Heart left ventricle (tissue), 16 donors: Measurements from ENCODE around the gene PRR32. TPM values are rescaled to one million over a fixed set of nuclear protein-coding genes. Genes with fewer than 3 reads are reported as not detected.
"Not testable (repeated sequence)": the region's sequence is repeated elsewhere in the genome, so short reads cannot be mapped to it uniquely, and the experiment has no call there.

ENCODE experiments used
- ATAC-seq, 4 donors: fragments of 200-7000 bp; cut with Tn5 transposase; one replicate each; pipeline ENCODE4 v1.9.1; 2020 to 2022; ENCODE audit warnings: moderate library complexity in 4 of 4, mild to moderate bottlenecking in 3 of 4, moderate number of reproducible peaks in 1 of 4
- DNase-seq, 5 donors: peaks; one replicate each; pipeline ENCODE4 v3.0.0-alpha.2; 2020
- H3K27ac ChIP-seq, 12 donors: fragments of 200-600 bp; sonication (generic) in 4 of 12; one replicate each; pipeline versions ENCODE4 v1.5.0 to v1.8.0; 2016 to 2022; ENCODE audit warnings: mild to moderate bottlenecking in 2 of 12
- H3K27me3 ChIP-seq, 9 donors: fragments of 200-600 bp; sonication (generic) in 2 of 9; one replicate each; pipeline versions ENCODE4 v1.5.1 to v1.8.0; 2016 to 2022; ENCODE audit warnings: mild to moderate bottlenecking in 3 of 9
- H3K36me3 ChIP-seq, 9 donors: fragments of 200-600 bp; sonication (generic) in 2 of 9; one replicate each; pipeline versions ENCODE4 v1.5.0 to v1.8.0; 2018 to 2022; ENCODE audit warnings: mild to moderate bottlenecking in 2 of 9
- H3K4me1 ChIP-seq, 12 donors: fragments of 200-600 bp; sonication (generic) in 4 of 12; one replicate each; pipeline versions ENCODE4 v1.5.0 to v1.8.0; 2016 to 2022; ENCODE audit warnings: mild to moderate bottlenecking in 3 of 12
- H3K4me3 ChIP-seq, 12 donors: fragments of 200-600 bp; sonication (generic) in 4 of 12; one replicate each; pipeline versions ENCODE4 v1.5.0 to v1.8.0; 2017 to 2022; ENCODE audit warnings: mild to moderate bottlenecking in 9 of 12, moderate library complexity in 4 of 12
- H3K9me3 ChIP-seq, 12 donors: fragments of 200-600 bp; sonication (generic) in 4 of 12; one replicate each; pipeline versions ENCODE4 v1.5.0 to v1.8.0; 2016 to 2022; ENCODE audit warnings: mild to moderate bottlenecking in 1 of 12
- POLR2A ChIP-seq, 2 donors: fragments of 450-650 bp; IDR thresholded peaks; one replicate each; pipeline ENCODE4 v1.6.1; 2017; ENCODE audit warnings: antibody characterized with exemption in 2 of 2, mild to moderate bottlenecking in 2 of 2, moderate library complexity in 2 of 2
- WGBS, 4 donors: extraction: QIAGEN DNeasy Blood & Tissue Kit in 2 of 4; methylation state at CpG; one replicate each; pipeline versions ENCODE4 v1.1.5 to v1.1.7; 2013 to 2018; 5-methylcytosine and 5-hydroxymethylcytosine counted together
- intact Hi-C, 10 donors: fragments of 100-400 bp; cut with DNase I; formaldehyde crosslinking; loops; one replicate each; pipeline versions ENCODE4 v1.11.1 to v1.14.2; 2022
- long read RNA-seq, 3 donors: library from polyadenylated mRNA; unstranded; transcript quantifications; one replicate each; pipeline ENCODE4 v2.0.0, GENCODE V29; 2020 to 2021
- polyA plus RNA-seq, 2 donors: library from polyadenylated mRNA; stranded (reverse); fragments of 200-250 nt; gene quantifications; one replicate each; pipeline ENCODE4 v1.2.3, GENCODE V29; 2013
- total RNA-seq, 9 donors: library from RNA; depleted of rRNA in 2 of 9; stranded (reverse); fragments of >200 nt in 2 of 9; fragmentation: NEBNext Ultra II Directional in 3 of 9; extraction: Animal tissue kit (Norgen Biotek cat#: 25700) in 3 of 9; gene quantifications; one replicate each; pipeline versions ENCODE4 v1.1.0 to v1.2.4, GENCODE V29; 2016 to 2023
- TF ChIP-seq, protein P1 (sequence below), 12 donors: fragments of 200-600 bp; sonication (generic) in 4 of 12; IDR thresholded peaks; one replicate each; pipeline versions ENCODE4 v1.5.0 to v1.8.0; 2018 to 2022; ENCODE audit warnings: antibody characterized with exemption in 12 of 12, mild to moderate bottlenecking in 5 of 12
- donor health status: ischemic (EF 13 %, LVEDD 7.1; RV severe dilation, severe dysfunction).
- donor health status: healthy with polysubstance abuse.
- donor health status: DM: no; HTN: yes; CAD: no.
- donor health status: DM: no; HTN: no; CAD: no.
- donor health status: ischemic (EF 25% LVEDD 6.9; RV normal size, moderate dysfunction).
- donor health status: ischemic (EF 25% LVEDD 5.7; RV mildly dilated, moderate dysfunction).
- donor health status: healthy.
- donor health status: DM: yes; HTN: yes; CAD: no.
- donor health status: ischemic (EF 35%, LVEDD 5.7; RV mildly dilated, moderate dysfunction).
- donor health status: nonischemic (EF 11% LVEDD 7.7; RV severe dilation, severe dysfunction).
- donor health status: DM: yes; HTN: yes; CAD: no.
- donor health status: PGD.
- donor health status: ischemic (EF 29% LVEDD 5.4; RV normal size, mild dysfunction).
- donor health status: nonischemic (EF 23%, LVEDD 6.1; RV moderate dilation, normal function).

Gene PRR32, protein sequence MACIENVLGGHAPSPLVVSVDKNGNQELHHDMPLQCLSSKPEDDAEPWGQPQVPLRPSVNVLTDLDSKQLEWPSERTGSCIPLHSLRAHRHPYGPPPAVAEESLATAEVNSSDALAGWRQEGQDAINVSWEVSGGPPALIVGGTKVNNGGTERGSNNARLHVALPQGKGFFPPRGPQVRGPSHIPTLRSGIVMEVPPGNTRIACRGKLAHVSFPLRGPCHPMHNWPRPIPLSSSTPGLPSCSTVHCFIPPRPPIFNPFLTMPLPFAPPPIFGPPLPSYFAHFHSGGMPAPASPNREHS
- total RNA-seq: 1 to 10 TPM in 1 of 9 donors, under 1 TPM in 3, not detected in 5; 0.28 to 1.5 (median 0.55) TPM
- polyA plus RNA-seq: under 1 TPM in 1 of 2 donors, not detected in 1; 0.07 TPM
- long read RNA-seq, donor 1: 0 reads
- long read RNA-seq, donor 2: 0 reads
- long read RNA-seq, donor 3, partial matches to known transcripts: 1 of 2 reads
- long read RNA-seq, donor 3, other reads (novel, unspliced or antisense): 0 of 2 reads

- DNase-seq (no peak), ATAC-seq (no peak)
- no peaks in the 10 kb centered on the region for H3K27me3 ChIP-seq
- no peaks in the 10 kb centered on the region for H3K4me1 ChIP-seq
- no peaks in the 10 kb centered on the region for H3K36me3 ChIP-seq
- TF ChIP-seq, protein P1, sequence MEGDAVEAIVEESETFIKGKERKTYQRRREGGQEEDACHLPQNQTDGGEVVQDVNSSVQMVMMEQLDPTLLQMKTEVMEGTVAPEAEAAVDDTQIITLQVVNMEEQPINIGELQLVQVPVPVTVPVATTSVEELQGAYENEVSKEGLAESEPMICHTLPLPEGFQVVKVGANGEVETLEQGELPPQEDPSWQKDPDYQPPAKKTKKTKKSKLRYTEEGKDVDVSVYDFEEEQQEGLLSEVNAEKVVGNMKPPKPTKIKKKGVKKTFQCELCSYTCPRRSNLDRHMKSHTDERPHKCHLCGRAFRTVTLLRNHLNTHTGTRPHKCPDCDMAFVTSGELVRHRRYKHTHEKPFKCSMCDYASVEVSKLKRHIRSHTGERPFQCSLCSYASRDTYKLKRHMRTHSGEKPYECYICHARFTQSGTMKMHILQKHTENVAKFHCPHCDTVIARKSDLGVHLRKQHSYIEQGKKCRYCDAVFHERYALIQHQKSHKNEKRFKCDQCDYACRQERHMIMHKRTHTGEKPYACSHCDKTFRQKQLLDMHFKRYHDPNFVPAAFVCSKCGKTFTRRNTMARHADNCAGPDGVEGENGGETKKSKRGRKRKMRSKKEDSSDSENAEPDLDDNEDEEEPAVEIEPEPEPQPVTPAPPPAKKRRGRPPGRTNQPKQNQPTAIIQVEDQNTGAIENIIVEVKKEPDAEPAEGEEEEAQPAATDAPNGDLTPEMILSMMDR (IDR thresholded peaks at IDR 0.05): no peak
- TF ChIP-seq POLR2A (IDR thresholded peaks at IDR 0.05): no peak
- intact Hi-C loops: no loop called here
- H3K4me3 ChIP-seq: no peak within 1 kb of the TSS
- H3K27ac ChIP-seq: peak within 1 kb of the TSS in 4 of 12 donors; percentile 12 to 49 (median 28)
- H3K9me3 ChIP-seq: no peaks in the 10 kb centered on the region
These were observed at the start of gene PRR32 for GRCh38 chrX:126819429-126819828. Gene PRR32, plus strand, starts transcription at chrX:126819729. Its CDS starts 115 bp downstream, at chrX:126819844.

GRCh38 chrX:126770179-126770578 lies 49.4 kb upstream of the PRR32 start:
- no peak overlapping the region for H3K27ac ChIP-seq
- no peak for DNase-seq
- H3K4me1 ChIP-seq: no peaks in the 10 kb centered on the region
- no peaks in the 10 kb centered on the region for H3K9me3 ChIP-seq
- intact Hi-C loops: loop anchor here in 8 of 10 donors (2.0 to 10.0 kb wide), 4 partner anchors 262 to 269 kb away; no protein-coding TSS in a partner anchor
- H3K27me3 ChIP-seq: no peaks in the 10 kb centered on the region
- H3K36me3 ChIP-seq: no peaks in the 10 kb centered on the region
- H3K4me3 ChIP-seq: no peak overlapping the region
- peak in 1 of 4 donors; percentile 48 for ATAC-seq
- WGBS, 4 donors: 6 to 11% (median 9%) methylated on average over 5 of the region's 5 CpGs
- no peak for TF ChIP-seq POLR2A (IDR thresholded peaks at IDR 0.05)
- TF ChIP-seq, protein P1 (IDR thresholded peaks at IDR 0.05): peak in 11 of 12 donors; percentile 19 to 54 (median 41)

DNA sequence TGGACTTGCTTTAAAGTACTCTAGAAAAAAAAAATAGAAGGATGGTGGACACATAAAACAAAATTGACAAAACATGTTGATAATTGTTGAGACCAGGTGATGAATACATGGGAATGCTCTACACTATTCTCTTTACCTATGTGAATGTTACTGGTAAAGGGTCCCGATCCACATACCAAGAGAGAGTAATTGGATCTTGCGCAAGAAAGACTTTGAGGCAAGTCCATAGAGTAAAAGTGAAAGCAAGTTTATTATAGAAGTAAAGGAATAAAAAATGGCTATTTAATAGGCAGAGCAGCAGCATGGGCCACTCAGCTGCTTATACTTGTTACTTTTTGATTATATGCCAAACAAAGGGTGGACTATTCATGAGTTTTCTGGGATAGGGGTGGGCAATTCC lies 34.0 kb upstream of the PRR32 start:
- intact Hi-C loops: no loop called here
- 89 to 97% (median 94%) methylated on average over 2 of the region's 2 CpGs for WGBS, 4 donors
- Histone ChIP-seq H3K4me1 (no peaks in the 10 kb centered on the region), H3K27me3 (no peaks in the 10 kb centered on the region), H3K9me3 (no peaks in the 10 kb centered on the region), H3K4me3 (no peak overlapping the region), H3K27ac (no peak overlapping the region), H3K36me3 (no peaks in the 10 kb centered on the region)
- DNase-seq: no peak
- TF ChIP-seq, protein P1 (IDR thresholded peaks at IDR 0.05): no peak
- TF ChIP-seq POLR2A (IDR thresholded peaks at IDR 0.05): no peak
- ATAC-seq: no peak

DNA sequence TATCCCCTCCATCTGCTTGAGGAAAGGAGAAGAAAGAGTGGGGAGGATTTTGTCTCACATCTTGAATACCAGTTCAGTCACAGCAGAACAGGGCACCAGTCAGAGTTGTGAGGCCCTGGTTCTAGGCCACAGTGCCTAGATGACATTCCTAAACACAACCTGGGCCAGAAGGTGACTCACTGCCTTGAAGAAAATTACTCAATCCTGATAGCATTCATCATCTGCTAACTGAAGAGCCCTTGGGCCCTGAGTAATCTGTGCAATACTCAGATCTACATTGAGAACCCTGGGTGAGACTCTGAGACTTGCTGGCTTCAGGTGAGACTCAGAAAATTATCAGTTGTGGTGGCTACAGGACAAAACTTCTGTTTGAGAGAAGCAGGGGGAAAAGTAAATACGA lies 20.5 kb upstream of the PRR32 start:
- 50 to 89% (median 63%) methylated on average over 1 of the region's 1 CpG for WGBS, 4 donors
- Histone ChIP-seq H3K27me3 (no peaks in the 10 kb centered on the region), H3K36me3 (no peaks in the 10 kb centered on the region), H3K4me3 (no peak overlapping the region), H3K9me3 (no peaks in the 10 kb centered on the region), H3K27ac (no peak overlapping the region), H3K4me1 (no peaks in the 10 kb centered on the region)
- TF ChIP-seq POLR2A (IDR thresholded peaks at IDR 0.05): no peak
- TF ChIP-seq, protein P1 (IDR thresholded peaks at IDR 0.05): no peak
- intact Hi-C loops: no loop called here
- DNase-seq (no peak), ATAC-seq (no peak)

GRCh38 chrX:126806784-126807183 lies 12.7 kb upstream of the PRR32 start:
- H3K4me3 ChIP-seq, H3K4me1 ChIP-seq, intact Hi-C loops, ATAC-seq, H3K27ac ChIP-seq, DNase-seq, H3K36me3 ChIP-seq, H3K27me3 ChIP-seq: not testable (repeated sequence)
- peaks cover 0 to 10% (median 0%) of the 10 kb centered on the region in 12 donors for H3K9me3 ChIP-seq
- WGBS, 4 donors: 52 to 71% (median 66%) methylated on average over 3 of the region's 3 CpGs
